K562 (cell line): ENCODE measurements around the gene CAMK2G. TPM values are rescaled to one million over a fixed set of nuclear protein-coding genes. Genes with fewer than 3 reads are reported as not detected.

Source experiments
- ATAC-seq: fragments of 200-7000 bp; cut with Tn5 transposase; 3 replicates; pipeline ENCODE4 v1.9.1; 2020; ENCODE audit warnings: moderate library complexity
- BruUV-seq: library from RNA; stranded (reverse); fragments of 400-500 nt; replicated peaks from 2 replicates; lab custom pipeline; 2021; lab: Mats Ljungman, UMichigan
- CTCF ChIA-PET: fragments of 300-600 bp; formaldehyde crosslinking; extraction: SDS; loops from one replicate; lab custom pipeline; 2021; ENCODE audit warnings: low intra/inter-chr PET ratio; lab: Yijun Ruan, JAX
- POLR2A ChIA-PET: fragments of 300-600, 350-650 bp; sonication (Branson Sonifier 250); formaldehyde crosslinking; extraction: SDS; loops from one replicate; lab custom pipeline; 2021; ENCODE audit warnings: antibody characterized with exemption, inconsistent platforms; lab: Yijun Ruan, JAX
- DNase-seq, 4 experiments: peaks; one replicate each; pipeline versions ENCODE4 v3.0.0 to v3.0.0-alpha.2; 2011 to 2018; ENCODE audit warnings: low spot score in 3 of 4, mixed read lengths in 3 of 4; ENCODE audit errors: extremely low read depth in 1 of 4
- FAIRE-seq: peaks from 2 replicates; lab custom pipeline; 2011; peaks lifted over from hg19 to GRCh38; lab: Jason Lieb, UNC
- H2AFZ ChIP-seq: 2 replicates; pipeline ENCODE4 v1.6.0; 2011; ENCODE audit warnings: low read depth, low read length, control low read depth, inconsistent platforms
- H3K27ac ChIP-seq: fragments of 200-600 bp; 3 replicates; pipeline ENCODE4 v1.8.0; 2011; ENCODE audit warnings: low read depth, mild to moderate bottlenecking, control low read depth, inconsistent platforms, low read length, moderate library complexity, mixed read lengths; ENCODE audit errors: extremely low read depth
- H3K27me3 ChIP-seq, 2 experiments: fragments of 300-600 bp in 1 of 2; 2 replicates in 1 of 2; 3 replicates in 1 of 2; pipeline versions ENCODE4 v1.6.0 to v1.8.0; 2011; ENCODE audit warnings: inconsistent platforms in 2 of 2, low read length in 2 of 2, mild to moderate bottlenecking in 1 of 2, mixed read lengths in 1 of 2, moderate library complexity in 1 of 2; ENCODE audit not compliant: control insufficient read depth in 2 of 2, insufficient read depth in 2 of 2
- H3K36me3 ChIP-seq: fragments of 300-600 bp; 3 replicates; pipeline ENCODE4 v1.8.0; 2011; ENCODE audit warnings: mild to moderate bottlenecking, low read length, inconsistent platforms; ENCODE audit not compliant: control insufficient read depth, insufficient read depth
- H3K4me1 ChIP-seq, 2 experiments: fragments of 200-600 bp in 1 of 2; replicated peaks in 1 of 2; 2 replicates in 1 of 2; 3 replicates in 1 of 2; pipeline versions ENCODE4 v1.5.1 to v1.8.0; 2011; ENCODE audit warnings: inconsistent platforms in 2 of 2, low read length in 2 of 2, mild to moderate bottlenecking in 1 of 2, mixed read lengths in 1 of 2, moderate library complexity in 1 of 2; ENCODE audit not compliant: control insufficient read depth in 2 of 2, insufficient read depth in 2 of 2
- H3K4me2 ChIP-seq: 2 replicates; pipeline ENCODE4 v1.6.1; 2011; ENCODE audit warnings: low read length, control low read depth, inconsistent platforms, mixed read lengths; ENCODE audit not compliant: insufficient read depth
- H3K4me3 ChIP-seq: fragments of 200-600 bp; sonication (generic), shearing (Covaris generic); 2 replicates; pipeline ENCODE4 v1.5.1; 2016; ENCODE audit warnings: control low read depth, inconsistent platforms
- H3K79me2 ChIP-seq: fragments of 200-600 bp; 3 replicates; pipeline ENCODE4 v1.8.0; 2011; ENCODE audit warnings: low read length, inconsistent platforms; ENCODE audit not compliant: control insufficient read depth, insufficient read depth
- H3K9ac ChIP-seq, 2 experiments: 2 replicates each; pipeline versions ENCODE4 v1.6.0 to v1.6.1; 2011; ENCODE audit warnings: low read depth in 2 of 2, low read length in 2 of 2, control low read depth in 1 of 2, inconsistent platforms in 1 of 2, mild to moderate bottlenecking in 1 of 2, mixed read lengths in 1 of 2; ENCODE audit not compliant: insufficient read depth in 1 of 2
- H3K9me1 ChIP-seq: one replicate; pipeline ENCODE4 v1.6.0; 2011; ENCODE audit warnings: inconsistent platforms, mild to moderate bottlenecking, low read length, moderate library complexity; ENCODE audit not compliant: control insufficient read depth, insufficient read depth
- H3K9me3 ChIP-seq: replicated peaks from 2 replicates; pipeline ENCODE4 v1.5.1; 2011; ENCODE audit warnings: low read depth, low read length, inconsistent platforms; ENCODE audit not compliant: control insufficient read depth, insufficient read depth
- H4K20me1 ChIP-seq: replicated peaks from 2 replicates; pipeline ENCODE4 v1.6.1; 2011; ENCODE audit warnings: low read length, inconsistent platforms, mixed read lengths; ENCODE audit not compliant: control insufficient read depth, insufficient read depth
- BHLHE40 ChIP-seq: IDR thresholded peaks from 2 replicates; pipeline ENCODE4 v1.6.1; 2011; ENCODE audit warnings: low read length, improper control_type of control experiment
- CBX3 ChIP-seq, 2 experiments: IDR thresholded peaks; 1 replicate in 1 of 2; 2 replicates in 1 of 2; pipeline ENCODE4 v1.6.1; 2012; ENCODE audit warnings: inconsistent platforms in 2 of 2, low read length in 2 of 2, borderline replicate concordance in 1 of 2, control low read depth in 1 of 2
- CHD2 ChIP-seq: IDR thresholded peaks from 2 replicates; pipeline ENCODE4 v1.6.1; 2011; ENCODE audit warnings: low read depth, low read length
- KHSRP ChIP-seq: fragments of 450-650 bp; IDR thresholded peaks from 2 replicates; pipeline ENCODE4 v1.6.1; 2017
- NELFE ChIP-seq: IDR thresholded peaks from 2 replicates; pipeline ENCODE4 v1.6.1; 2011; ENCODE audit warnings: mild to moderate bottlenecking; ENCODE audit not compliant: insufficient read depth, insufficient read length
- POLR2H ChIP-seq: IDR thresholded peaks from 2 replicates; pipeline ENCODE4 v1.6.1; 2016; ENCODE audit warnings: missing genetic modification characterization, low read depth, mild to moderate bottlenecking, control low read depth, missing compliant biosample characterization, moderate library complexity
- SMC3 ChIP-seq: conservative IDR thresholded peaks from 2 replicates; pipeline ENCODE4 v1.6.1; 2011; ENCODE audit warnings: low read depth, low read length, improper control_type of control experiment; ENCODE audit not compliant: insufficient read depth
- ZNF280A ChIP-seq: fragments of 450-650 bp; IDR thresholded peaks from 2 replicates; pipeline ENCODE4 v1.6.1; 2018; ENCODE audit warnings: mild to moderate bottlenecking, low read depth; ENCODE audit not compliant: partially characterized antibody
- WGBS: fragments of 100-300 bp; shearing (Covaris generic); methylation state at CpG from one replicate; pipeline ENCODE4 v1.1.6; 2016; ENCODE audit warnings: low coverage, mixed read lengths; ENCODE audit not compliant: insufficient coverage; ENCODE audit errors: missing lambda C conversion rate; 5-methylcytosine and 5-hydroxymethylcytosine counted together
- in situ Hi-C: fragments of 300-500 bp; cut with MboI; formaldehyde crosslinking; loops from 4 replicates; pipeline ENCODE4 v1.15.0; 2018; ENCODE audit warnings: inconsistent platforms, mixed read lengths
- intact Hi-C: fragments of 100-400 bp; cut with micrococcal nuclease; formaldehyde crosslinking; loops from 2 replicates; pipeline ENCODE4 v1.14.2; 2022
- polyA plus RNA-seq, 8 experiments: library from polyadenylated mRNA; depleted of rRNA in 4 of 8; stranded (reverse) in 5 of 8; unstranded in 3 of 8; fragments of >200 nt; fragmentation: Nextera tagmentation in 2 of 8; fragmentation: Illumina TruSeq in 1 of 8; extraction: Ambion mirVana in 2 of 8; extraction: Trizol in 1 of 8; gene quantifications; 2 replicates each; pipeline versions ENCODE4 v1.2.1 to v1.2.3, GENCODE V29; 2011 to 2014; ENCODE audit warnings: inconsistent platforms in 1 of 8, missing spikeins in 1 of 8
- total RNA-seq, 7 experiments: library from RNA; depleted of rRNA in 6 of 7; stranded (reverse); fragments of >200 nt in 6 of 7; fragmentation: Illumina TruSeq in 2 of 7; extraction: Trizol in 2 of 7; gene quantifications; 2 replicates each; pipeline versions ENCODE4 v1.2.1 to v1.2.3, GENCODE V29; 2011 to 2021; ENCODE audit warnings: low replicate concordance in 1 of 7

The CAMK2G gene
- total and polyA plus RNA-seq, 9 of the 15 experiments (the other 6 are each of a cell fraction or from before 2014, with no cell fraction given) = 9.0 to 37.9 (median 32.6) TPM

GRCh38 chr10:73780301-73780700 lies 94.1 kb downstream of the CAMK2G start:
- Histone ChIP-seq H3K27me3 (no peaks in the 10 kb centered on the region), H2AFZ (no peak overlapping the region), H3K9me1 (no peaks in the 10 kb centered on the region), H3K9ac (peak overlapping the region; percentile 80 to 96), H3K4me2 (peak overlapping the region; percentile 96), H3K79me2 (peaks cover 91% of the 10 kb centered on the region), H4K20me1 (peaks cover 4% of the 10 kb centered on the region; the same call in 1 of the 2 replicates), H3K36me3 (peaks cover 53% of the 10 kb centered on the region), H3K4me3 (peak overlapping the region; percentile 81), H3K27ac (peak overlapping the region; percentile 92; the same call in 1 of the 3 replicates), H3K9me3 (no peaks in the 10 kb centered on the region), H3K4me1 (peaks cover 18 to 20% of the 10 kb centered on the region in 2 experiments)
- DNase-seq = no peak
- in situ Hi-C loops = no loop called here
- ChIA-PET CTCF (no interaction called here), POLR2A (interaction anchor here (0.9 to 6.2 kb wide), 11 partner anchors 9 to 49 kb away, joined by 3 to 113 read pairs (median 4); partner anchors contain the start of gene SEC24C)
- 47% methylated on average over 5 of the region's 5 CpGs for WGBS
- BruUV-seq = no TSS peak
- TF ChIP-seq SMC3 = no peak
- TF ChIP-seq NELFE = no peak
- 0 out of 2 replicates have a peak, but pooled peaks have one; percentile 11 for TF ChIP-seq POLR2H
- TF ChIP-seq CHD2 = no peak
- TF ChIP-seq KHSRP = no peak
- no peak for TF ChIP-seq ZNF280A
- peak; percentile 36; the same call in 1 of the 2 replicates for TF ChIP-seq BHLHE40
- no peak for TF ChIP-seq CBX3 (IDR thresholded peaks at IDR 0.05; ENCODE audit: borderline replicate concordance in 1 of 2, low read length in 2 of 2)
- FAIRE-seq = no peak
- no peak for ATAC-seq
- intact Hi-C loops = loop anchor here (10.0 kb wide), 1 partner anchor 324 kb away; no protein-coding TSS in a partner anchor
